Spinal cord (tissue), 10 donors: ENCODE data around the gene CYB5RL. TPM values are rescaled to one million over a fixed set of nuclear protein-coding genes. Genes with fewer than 3 reads are reported as not detected.

ENCODE experiments used
- DNase-seq, 6 donors: peaks; one replicate each; pipeline versions ENCODE4 v3.0.0 to v3.0.0-alpha.2; 2013 to 2015; ENCODE audit warnings: low spot score in 6 of 6, low read depth in 4 of 6
- H3K27ac ChIP-seq: one replicate; pipeline ENCODE4 v1.5.1; 2013; ENCODE audit warnings: low read depth, low read length, control low read depth
- H3K27me3 ChIP-seq: one replicate; pipeline ENCODE4 v1.6.1; 2013; ENCODE audit warnings: low read length; ENCODE audit not compliant: control insufficient read depth, insufficient read depth
- H3K36me3 ChIP-seq: one replicate; pipeline ENCODE4 v1.6.1; 2013; ENCODE audit warnings: low read length; ENCODE audit not compliant: control insufficient read depth, insufficient read depth
- H3K4me1 ChIP-seq: one replicate; pipeline ENCODE4 v1.6.1; 2013; ENCODE audit warnings: low read length; ENCODE audit not compliant: control insufficient read depth, insufficient read depth
- H3K4me3 ChIP-seq: one replicate; pipeline ENCODE4 v1.5.1; 2013; ENCODE audit warnings: low read depth, low read length, control low read depth
- H3K9me3 ChIP-seq: one replicate; pipeline ENCODE4 v1.6.1; 2013; ENCODE audit warnings: low read length; ENCODE audit not compliant: control insufficient read depth, insufficient read depth
- WGBS: methylation state at CpG from one replicate; pipeline ENCODE4 v1.1.5; 2013; ENCODE audit warnings: missing lambda C conversion rate; ENCODE audit not compliant: insufficient coverage; 5-methylcytosine and 5-hydroxymethylcytosine counted together
- polyA plus RNA-seq, 2 donors: library from polyadenylated mRNA; unstranded; fragments of 120-200 nt; gene quantifications; one replicate each; pipeline ENCODE4 v1.2.1, GENCODE V29; 2013; ENCODE audit not compliant: insufficient read length in 2 of 2
- total RNA-seq, 2 donors: library from RNA; depleted of rRNA in 1 of 2; stranded (reverse); fragments of 120-200 nt in 1 of 2; fragments of >200 nt in 1 of 2; gene quantifications; one replicate each; pipeline versions ENCODE4 v1.2.3 to v1.2.4, GENCODE V29; 2013 to 2014
- donor health status: healthy.

The CYB5RL gene
- total and polyA plus RNA-seq, 4 donors, result 4.6 to 8.6 (median 5.5) TPM

DNA sequence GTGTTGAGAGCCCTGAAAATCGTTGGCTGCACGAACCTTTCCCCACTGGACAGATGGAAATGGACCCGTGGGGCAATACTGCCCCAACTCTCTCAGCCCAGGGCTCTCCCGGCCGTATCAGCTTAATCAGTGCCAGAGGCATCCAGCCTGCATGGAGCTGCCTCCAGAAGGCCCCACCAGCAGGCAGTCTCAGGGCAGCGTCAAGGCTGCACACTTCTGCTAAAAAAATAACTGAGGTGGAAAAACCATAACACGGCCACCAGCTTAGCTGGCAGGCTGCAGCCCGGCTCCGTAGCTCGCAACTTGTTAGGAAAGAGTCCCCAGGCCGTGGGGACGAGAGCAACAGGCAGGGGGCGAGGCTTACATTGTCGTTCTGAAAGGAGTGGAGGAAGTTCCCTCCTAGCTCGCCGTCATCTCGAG lies 28.1 kb upstream of the CYB5RL start:
- Histone ChIP-seq H3K4me1 (peaks cover 24% of the 10 kb centered on the region), H3K27me3 (no peaks in the 10 kb centered on the region), H3K4me3 (no peak overlapping the region), H3K27ac (no peak overlapping the region), H3K36me3 (peaks cover 48% of the 10 kb centered on the region), H3K9me3 (no peaks in the 10 kb centered on the region)
- WGBS, result 27% methylated on average over 17 of the region's 17 CpGs
- peak in 1 of 6 donors; percentile 42 for DNase-seq

DNA sequence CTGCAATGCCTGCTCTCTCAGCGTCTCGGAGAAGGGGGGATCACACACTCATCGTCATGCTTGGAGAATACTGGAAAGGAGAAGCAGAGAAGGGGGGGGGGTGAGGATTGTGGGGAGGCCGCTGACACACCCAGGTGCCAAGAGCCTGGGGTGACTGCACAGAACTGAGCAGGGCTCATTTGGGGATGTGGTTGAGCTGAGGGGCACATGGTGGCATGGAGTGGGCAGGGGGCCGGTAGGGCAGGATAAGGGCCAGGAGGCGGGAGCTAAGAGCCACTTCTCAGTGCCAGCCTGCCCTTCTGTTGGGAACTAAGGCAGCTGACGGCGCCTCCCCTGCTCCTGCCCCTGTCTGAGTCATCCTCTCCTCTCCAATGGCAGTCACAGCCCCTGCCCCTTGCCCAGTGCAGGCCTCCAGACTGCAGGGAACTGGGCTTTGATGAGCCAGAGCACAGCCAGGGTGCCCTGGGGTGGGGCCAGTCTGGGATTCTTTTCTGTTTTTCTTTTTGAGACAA lies 27.3 kb upstream of the CYB5RL start:
- Histone ChIP-seq H3K36me3 (peaks cover 48% of the 10 kb centered on the region), H3K27me3 (no peaks in the 10 kb centered on the region), H3K4me1 (peaks cover 25% of the 10 kb centered on the region), H3K4me3 (no peak overlapping the region), H3K9me3 (no peaks in the 10 kb centered on the region), H3K27ac (no peak overlapping the region)
- no peak for DNase-seq
- 60% methylated on average over 6 of the region's 8 CpGs for WGBS

DNA sequence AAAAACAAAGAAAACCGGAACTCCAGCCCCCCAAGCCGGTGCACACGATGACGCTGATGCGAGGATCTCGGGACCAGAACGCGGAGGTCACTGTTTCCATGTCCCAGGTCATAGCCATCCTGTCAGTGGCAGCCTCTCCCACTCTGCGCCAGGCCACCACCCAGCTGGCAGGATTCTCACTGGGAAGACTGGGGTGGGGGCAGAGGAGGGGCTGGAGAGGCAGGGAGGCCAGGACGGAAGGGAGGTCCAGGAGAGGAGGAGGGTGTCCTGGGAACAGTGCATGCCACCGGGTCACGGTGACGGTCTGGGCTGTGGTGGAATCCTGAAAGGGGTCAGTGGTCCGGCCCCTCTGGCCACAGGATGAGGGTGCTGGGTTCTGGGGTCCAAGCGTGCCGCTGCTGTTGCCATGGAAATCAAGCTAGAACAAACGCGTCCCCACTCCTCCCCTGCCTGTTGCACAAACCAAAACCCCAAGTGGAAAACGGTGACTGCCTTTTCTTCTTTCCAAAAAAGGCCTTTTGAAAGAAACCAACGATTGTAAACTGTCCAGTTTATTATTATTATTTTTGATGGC lies 26.2 kb upstream of the CYB5RL start:
- Histone ChIP-seq H3K4me1 (peaks cover 34% of the 10 kb centered on the region), H3K27me3 (no peaks in the 10 kb centered on the region), H3K27ac (no peak overlapping the region), H3K9me3 (no peaks in the 10 kb centered on the region), H3K4me3 (no peak overlapping the region), H3K36me3 (peaks cover 59% of the 10 kb centered on the region)
- DNase-seq, result no peak
- WGBS, result 86% methylated on average over 13 of the region's 20 CpGs

DNA sequence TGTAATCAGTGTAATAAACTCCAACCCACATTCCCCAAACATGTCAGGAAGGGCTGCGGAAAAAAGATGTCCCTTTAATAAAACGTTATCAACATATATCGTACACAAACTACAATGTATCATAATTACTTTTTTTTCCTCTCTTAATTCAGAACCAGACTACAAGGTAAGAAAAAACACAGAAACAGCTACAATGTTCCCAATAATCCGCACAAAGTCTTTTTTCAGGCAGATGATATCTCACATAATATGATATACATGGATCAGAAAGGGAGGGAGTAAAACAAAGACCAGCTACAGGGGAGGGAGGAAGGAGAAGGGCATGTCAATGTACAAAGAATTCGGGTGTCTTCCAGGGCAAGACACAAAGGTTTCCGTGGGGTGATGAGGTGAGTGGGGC lies 25.5 kb upstream of the CYB5RL start:
- no peak overlapping the region for H3K27ac ChIP-seq
- H3K4me1 ChIP-seq, result peaks cover 38% of the 10 kb centered on the region
- H3K27me3 ChIP-seq, result no peaks in the 10 kb centered on the region

DNA sequence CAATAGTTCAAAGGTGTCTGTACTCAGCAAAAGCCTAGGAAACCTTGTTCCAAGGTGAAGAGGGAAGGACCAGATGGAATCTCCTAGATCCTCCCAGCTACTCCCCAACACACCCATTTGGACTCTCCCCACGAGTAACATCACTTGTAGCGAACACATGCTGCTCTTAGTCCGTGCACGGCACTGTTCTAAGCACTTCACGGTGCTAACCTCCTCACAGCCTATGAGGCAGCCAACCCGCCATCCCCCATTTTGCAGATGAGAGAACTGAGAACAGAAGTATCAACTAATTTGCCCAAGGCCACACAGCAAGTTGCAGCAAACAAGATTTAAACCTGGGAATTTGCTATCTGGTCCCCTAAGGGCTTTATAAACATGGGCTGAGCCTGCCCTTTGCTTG lies 24.4 kb upstream of the CYB5RL start:
- Histone ChIP-seq H3K9me3 (no peaks in the 10 kb centered on the region), H3K27ac (no peak overlapping the region), H3K36me3 (peaks cover 63% of the 10 kb centered on the region), H3K4me3 (no peak overlapping the region), H3K27me3 (no peaks in the 10 kb centered on the region), H3K4me1 (peaks cover 44% of the 10 kb centered on the region)
- 82% methylated on average over 6 of the region's 6 CpGs for WGBS
- DNase-seq, result no peak

More for the DNA sequence above, 25.5 kb upstream of the CYB5RL start:
- Histone ChIP-seq H3K36me3 (peaks cover 64% of the 10 kb centered on the region), H3K9me3 (no peaks in the 10 kb centered on the region), H3K4me3 (no peak overlapping the region)
- WGBS, result 85% methylated on average over 5 of the region's 6 CpGs
- DNase-seq, result no peak

DNA sequence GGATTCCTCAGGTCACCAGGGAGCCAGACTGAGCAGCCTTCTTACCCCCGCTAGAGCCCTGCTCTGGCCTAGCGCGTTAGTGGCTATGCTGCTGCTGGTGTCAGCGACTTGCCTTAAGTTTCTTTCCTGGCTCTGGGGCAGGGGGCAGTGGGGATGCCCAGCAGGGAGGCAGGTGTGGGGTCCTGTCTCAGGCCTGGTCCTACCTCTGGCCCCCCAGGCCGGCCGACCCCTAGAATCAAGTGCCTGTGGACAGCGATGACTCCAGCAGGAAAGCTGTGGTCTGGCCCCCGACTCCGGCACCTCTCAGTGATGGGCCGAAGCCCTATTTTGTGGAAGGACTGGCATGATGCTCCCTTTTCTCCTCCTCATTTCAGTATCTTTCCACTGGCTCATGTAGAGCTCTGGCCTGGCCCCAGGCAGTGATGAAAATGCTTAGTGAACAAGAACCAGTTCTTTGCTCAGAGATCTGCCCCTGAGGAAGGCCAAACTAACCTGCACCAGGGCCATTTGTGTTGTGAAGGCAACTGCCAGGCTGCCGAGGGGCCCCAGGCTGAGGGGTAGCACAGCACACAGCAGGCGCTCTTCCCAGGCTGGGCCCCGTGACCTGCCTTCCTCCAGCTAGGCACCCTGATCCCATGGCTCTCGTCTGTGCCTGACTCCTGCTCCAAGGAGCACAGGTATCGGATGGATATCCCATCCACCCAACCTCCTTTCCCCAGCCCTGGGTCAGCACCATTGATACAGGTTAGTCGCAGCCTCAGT lies 23.8 kb upstream of the CYB5RL start:
- DNase-seq, result no peak
- no peaks in the 10 kb centered on the region for H3K27me3 ChIP-seq
- H3K36me3 ChIP-seq, result peaks cover 63% of the 10 kb centered on the region
- no peak overlapping the region for H3K27ac ChIP-seq
- peaks cover 44% of the 10 kb centered on the region for H3K4me1 ChIP-seq
- no peaks in the 10 kb centered on the region for H3K9me3 ChIP-seq
- no peak overlapping the region for H3K4me3 ChIP-seq
- 89% methylated on average over 15 of the region's 16 CpGs for WGBS

DNA sequence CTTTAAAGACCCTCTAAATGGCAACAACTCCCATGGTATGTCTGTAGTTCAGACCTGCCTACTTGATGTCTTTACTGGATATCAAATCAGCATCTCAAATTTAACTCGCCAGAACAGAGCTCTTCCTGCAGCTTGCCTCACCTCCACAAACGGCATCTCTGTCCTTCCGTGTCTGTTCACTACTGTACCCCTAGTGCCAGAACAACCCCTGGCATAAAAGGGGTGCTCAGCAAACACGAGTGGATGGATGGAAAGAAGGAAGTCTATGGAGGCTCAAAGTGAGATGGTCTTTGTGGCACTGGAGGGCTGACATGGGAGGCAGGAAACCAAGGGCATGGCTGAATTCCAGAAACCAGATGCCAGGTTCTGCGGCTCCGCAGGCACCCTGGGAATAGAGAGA lies 22.9 kb upstream of the CYB5RL start:
- Histone ChIP-seq H3K36me3 (peaks cover 65% of the 10 kb centered on the region), H3K27me3 (no peaks in the 10 kb centered on the region), H3K4me1 (peaks cover 35% of the 10 kb centered on the region), H3K9me3 (no peaks in the 10 kb centered on the region), H3K27ac (no peak overlapping the region), H3K4me3 (no peak overlapping the region)
- DNase-seq, result no peak
- 61% methylated on average over 3 of the region's 6 CpGs for WGBS

DNA sequence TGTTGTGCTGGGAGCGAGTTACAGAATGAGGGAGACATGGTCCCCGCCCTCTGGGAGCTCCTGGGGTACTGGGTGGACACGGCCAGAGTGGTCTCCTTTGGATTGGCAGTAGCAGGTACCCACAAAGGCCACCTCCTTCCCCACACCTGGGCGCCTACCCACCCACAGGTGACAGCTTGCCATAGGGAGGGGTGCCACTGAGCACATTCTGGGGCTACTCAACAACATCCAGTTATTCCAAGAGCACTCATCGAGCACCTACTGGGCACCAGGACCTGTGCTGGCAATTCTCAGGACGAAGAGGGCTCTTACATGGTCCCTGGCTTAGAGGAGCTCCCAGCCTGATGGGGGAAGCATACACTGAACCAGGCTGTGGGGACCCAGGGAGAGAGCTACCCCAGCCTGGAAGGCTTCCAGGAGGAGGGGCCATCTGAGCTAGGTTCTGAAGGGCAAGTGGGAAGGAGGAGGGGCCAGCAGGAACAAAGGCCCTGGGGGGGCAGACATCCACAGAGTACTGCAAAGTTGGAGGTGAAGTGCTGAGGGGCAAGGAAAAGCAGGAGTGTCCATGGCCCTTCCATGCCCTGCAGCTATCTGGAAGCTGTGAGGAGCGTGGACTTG lies 22.1 kb upstream of the CYB5RL start:
- no peak for DNase-seq
- no peaks in the 10 kb centered on the region for H3K9me3 ChIP-seq

DNA sequence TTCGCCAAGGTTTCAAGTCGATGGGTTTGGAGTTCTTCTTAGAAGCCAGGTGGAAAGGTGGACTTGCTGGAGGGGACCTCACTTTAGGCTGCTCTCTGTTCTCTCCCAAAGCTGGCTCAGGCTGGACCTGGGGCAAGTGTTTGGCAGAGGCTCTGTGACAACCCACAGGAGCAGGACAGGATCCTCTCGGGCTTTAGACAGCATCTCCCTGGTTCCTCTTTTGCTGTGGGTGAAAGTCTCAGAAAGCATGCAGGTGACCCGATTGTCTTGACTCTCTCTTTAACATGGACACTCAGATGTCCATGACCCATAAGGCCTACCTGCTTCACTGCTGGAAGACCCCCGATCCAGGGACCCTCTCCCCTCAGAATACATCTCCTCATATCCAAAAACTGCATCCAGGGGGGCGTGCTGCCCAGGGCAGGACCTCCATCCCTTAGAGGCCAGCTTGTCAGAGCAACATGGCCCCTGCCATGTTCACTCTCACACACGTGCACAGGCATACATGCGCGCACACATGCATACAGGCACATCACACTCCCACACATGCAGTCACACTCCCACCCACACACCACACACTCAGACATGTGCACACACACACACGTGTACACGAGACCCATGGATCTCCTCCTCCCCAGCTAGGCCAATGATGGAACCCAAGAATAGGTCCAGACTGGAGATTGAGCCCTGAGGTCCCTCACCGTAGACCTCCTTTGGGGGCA lies 21.4 kb upstream of the CYB5RL start:
- Histone ChIP-seq H3K36me3 (peaks cover 73% of the 10 kb centered on the region), H3K9me3 (no peaks in the 10 kb centered on the region), H3K27ac (no peak overlapping the region), H3K4me1 (peaks cover 27% of the 10 kb centered on the region), H3K4me3 (no peak overlapping the region), H3K27me3 (no peaks in the 10 kb centered on the region)
- no peak for DNase-seq
- 94% methylated on average over 12 of the region's 12 CpGs for WGBS

More for the DNA sequence above, 22.1 kb upstream of the CYB5RL start:
- Histone ChIP-seq H3K36me3 (peaks cover 67% of the 10 kb centered on the region), H3K4me3 (no peak overlapping the region), H3K4me1 (peaks cover 28% of the 10 kb centered on the region), H3K27ac (no peak overlapping the region), H3K27me3 (no peaks in the 10 kb centered on the region)
- WGBS, result 94% methylated on average over 7 of the region's 7 CpGs
